ENCODE data around the gene DHRSX. TPM values are rescaled to one million over a fixed set of nuclear protein-coding genes. Genes with fewer than 3 reads are reported as not detected.

DHRSX gene
- polyA plus RNA-seq, 3 donors, result 12.9 to 33.2 (median 28.3) TPM

DNA sequence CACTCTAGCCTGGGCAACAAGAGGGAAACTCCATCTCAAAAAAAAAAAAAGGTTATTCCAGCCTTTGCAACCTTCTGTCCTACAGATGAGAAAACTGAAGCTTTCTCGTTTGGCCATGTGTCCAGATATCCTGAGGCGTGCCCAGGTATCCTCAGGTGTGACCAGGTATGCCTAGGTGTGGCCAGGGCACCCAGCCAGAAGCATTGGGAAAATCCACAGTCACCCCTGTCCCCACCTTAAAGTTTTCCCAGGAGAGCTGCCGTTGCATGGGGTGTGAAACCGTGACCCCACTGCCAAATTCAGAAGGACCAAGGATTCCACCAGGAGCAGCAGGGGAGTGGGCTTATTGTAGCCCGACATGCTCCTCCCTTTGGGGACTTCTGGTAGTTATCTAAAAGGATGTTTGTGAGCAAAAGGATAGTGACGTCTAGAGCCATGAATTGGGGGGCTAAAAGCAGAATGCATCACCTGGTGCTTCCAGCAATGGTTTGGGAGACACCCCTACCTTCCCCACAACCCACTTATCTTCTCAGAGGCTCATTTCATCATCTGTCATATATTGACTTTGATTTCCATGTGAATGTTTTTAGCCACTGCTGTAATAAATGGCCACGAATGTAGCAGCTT is 4.0 kb upstream of the DHRSX start:
- no peak overlapping the region for H3K4me3 ChIP-seq (replicated peaks in 1 of 3; ENCODE audit: low read depth in 2 of 3, low read length in 3 of 3)
- TF ChIP-seq, protein P1, sequence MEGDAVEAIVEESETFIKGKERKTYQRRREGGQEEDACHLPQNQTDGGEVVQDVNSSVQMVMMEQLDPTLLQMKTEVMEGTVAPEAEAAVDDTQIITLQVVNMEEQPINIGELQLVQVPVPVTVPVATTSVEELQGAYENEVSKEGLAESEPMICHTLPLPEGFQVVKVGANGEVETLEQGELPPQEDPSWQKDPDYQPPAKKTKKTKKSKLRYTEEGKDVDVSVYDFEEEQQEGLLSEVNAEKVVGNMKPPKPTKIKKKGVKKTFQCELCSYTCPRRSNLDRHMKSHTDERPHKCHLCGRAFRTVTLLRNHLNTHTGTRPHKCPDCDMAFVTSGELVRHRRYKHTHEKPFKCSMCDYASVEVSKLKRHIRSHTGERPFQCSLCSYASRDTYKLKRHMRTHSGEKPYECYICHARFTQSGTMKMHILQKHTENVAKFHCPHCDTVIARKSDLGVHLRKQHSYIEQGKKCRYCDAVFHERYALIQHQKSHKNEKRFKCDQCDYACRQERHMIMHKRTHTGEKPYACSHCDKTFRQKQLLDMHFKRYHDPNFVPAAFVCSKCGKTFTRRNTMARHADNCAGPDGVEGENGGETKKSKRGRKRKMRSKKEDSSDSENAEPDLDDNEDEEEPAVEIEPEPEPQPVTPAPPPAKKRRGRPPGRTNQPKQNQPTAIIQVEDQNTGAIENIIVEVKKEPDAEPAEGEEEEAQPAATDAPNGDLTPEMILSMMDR (IDR thresholded peaks at IDR 0.05), result no peak
- H3K9ac ChIP-seq (ENCODE audit: insufficient read depth, low read length, poor library complexity, severe bottlenecking), result no peak overlapping the region
- no peaks in the 10 kb centered on the region for H4K20me1 ChIP-seq (ENCODE audit: insufficient read depth, low read length)
- 91% methylated on average over 2 of the region's 7 CpGs for WGBS (ENCODE audit: insufficient coverage)
- no peak overlapping the region for H3K4me2 ChIP-seq (replicated peaks; ENCODE audit: extremely low read depth, low read length, poor library complexity, severe bottlenecking)
- no peaks in the 10 kb centered on the region for H3K36me3 ChIP-seq (replicated peaks in 1 of 2; ENCODE audit: control insufficient read depth in 1 of 2, insufficient read depth in 2 of 2, low read length in 2 of 2)
- Mint-ChIP-seq H3K36me3 (no peaks in the 10 kb centered on the region), H3K27ac (peak overlapping the region in 2 of 7 donors; percentile 11 to 77), H3K4me3 (no peak overlapping the region), H3K9me3 (peaks cover 0 to 5% (median 0%) of the 10 kb centered on the region in 7 donors), H3K27me3 (ENCODE audit: low read depth in 3 of 3) (peaks cover 5 to 6% (median 5%) of the 10 kb centered on the region in 3 donors), H3K4me1 (peaks cover 1% of the 10 kb centered on the region)
- DNase-seq, result no peak
- H3K79me2 ChIP-seq (ENCODE audit: insufficient read depth, low read length), result peaks cover 6% of the 10 kb centered on the region
- no peak overlapping the region for H3K27ac ChIP-seq (ENCODE audit: low read depth in 1 of 2, low read length in 2 of 2)
- H3K4me1 ChIP-seq (ENCODE audit: control insufficient read depth in 1 of 2, insufficient read depth in 2 of 2, low read length in 2 of 2), result peaks cover under 1 to 4% of the 10 kb centered on the region in 2 donors
- H2AFZ ChIP-seq (ENCODE audit: insufficient read depth, low read depth, low read length, poor library complexity, severe bottlenecking), result no peak overlapping the region
- no peaks in the 10 kb centered on the region for H3K27me3 ChIP-seq (ENCODE audit: control insufficient read depth in 2 of 2, insufficient read depth in 2 of 2, low read length in 2 of 2)
- intact Hi-C loops (cut with micrococcal nuclease), result no loop called here
- no peaks in the 10 kb centered on the region for H3K9me3 ChIP-seq (replicated peaks in 1 of 2; ENCODE audit: control insufficient read depth in 1 of 2, insufficient read depth in 1 of 2, low read length in 2 of 2)

DNA sequence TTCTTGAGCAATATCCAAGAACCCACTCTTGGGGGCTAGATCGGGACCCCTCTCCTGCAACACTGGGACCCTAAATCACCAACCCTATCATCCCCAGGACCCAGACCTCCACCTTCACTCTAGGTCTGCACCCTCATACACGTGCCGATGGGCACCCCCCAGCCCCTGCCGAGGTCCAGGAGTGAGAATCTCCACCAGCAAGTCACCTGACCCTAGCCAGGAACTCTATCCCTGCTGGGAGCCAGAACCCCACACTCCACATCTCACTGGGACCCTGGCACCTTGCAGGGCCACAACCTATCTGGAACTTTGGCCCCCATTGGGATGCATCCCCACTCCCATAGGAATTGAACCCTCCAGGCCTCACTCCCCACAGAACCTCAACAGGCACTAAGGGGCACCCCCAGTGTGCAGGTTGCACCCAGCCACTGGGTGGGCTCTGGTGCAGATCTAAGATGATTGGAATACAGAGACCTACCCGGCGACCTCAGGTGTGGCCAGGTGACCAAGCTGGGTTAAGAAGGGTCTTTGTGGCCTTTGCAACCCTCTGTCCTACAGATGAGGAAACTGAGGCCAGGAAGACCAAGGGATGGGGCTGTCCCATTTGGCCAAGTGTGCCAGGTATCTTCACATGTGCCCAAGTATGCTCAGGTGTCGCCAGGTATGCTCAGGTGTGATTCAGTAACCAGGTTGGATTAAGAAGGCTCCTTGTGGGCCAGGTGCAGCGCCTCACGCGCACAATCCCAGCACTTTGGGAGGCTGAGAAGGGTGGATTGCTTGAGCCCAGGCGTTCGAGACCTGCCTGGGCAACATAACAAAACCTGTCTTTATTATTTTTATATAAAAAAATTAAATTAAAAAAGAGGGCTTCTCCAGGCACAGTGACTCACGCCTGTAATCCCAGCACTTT is 3.1 kb upstream of the DHRSX start:
- TF ChIP-seq, protein P1 (IDR thresholded peaks at IDR 0.05), result no peak
- no peaks in the 10 kb centered on the region for H3K27me3 ChIP-seq (ENCODE audit: control insufficient read depth in 2 of 2, insufficient read depth in 2 of 2, low read length in 2 of 2)
- no peak overlapping the region for H2AFZ ChIP-seq (ENCODE audit: insufficient read depth, low read depth, low read length, poor library complexity, severe bottlenecking)
- H3K4me3 ChIP-seq (replicated peaks in 1 of 3; ENCODE audit: low read depth in 2 of 3, low read length in 3 of 3), result no peak overlapping the region
- H3K9ac ChIP-seq (ENCODE audit: insufficient read depth, low read length, poor library complexity, severe bottlenecking), result no peak overlapping the region
- Mint-ChIP-seq H3K4me3 (no peak overlapping the region), H3K36me3 (no peaks in the 10 kb centered on the region), H3K27me3 (ENCODE audit: low read depth in 3 of 3) (peaks cover 4 to 6% (median 5%) of the 10 kb centered on the region in 3 donors), H3K9me3 (peaks cover 0 to 5% (median 0%) of the 10 kb centered on the region in 7 donors), H3K27ac (peak overlapping the region in 1 of 7 donors; percentile 58), H3K4me1 (peaks cover 11% of the 10 kb centered on the region)
- H4K20me1 ChIP-seq (ENCODE audit: insufficient read depth, low read length), result peaks cover 1% of the 10 kb centered on the region
- peaks cover 16% of the 10 kb centered on the region for H3K79me2 ChIP-seq (ENCODE audit: insufficient read depth, low read length)
- intact Hi-C loops (cut with micrococcal nuclease), result no loop called here
- H3K36me3 ChIP-seq (replicated peaks in 1 of 2; ENCODE audit: control insufficient read depth in 1 of 2, insufficient read depth in 2 of 2, low read length in 2 of 2), result no peaks in the 10 kb centered on the region
- 100% methylated on average over 6 of the region's 13 CpGs for WGBS (ENCODE audit: insufficient coverage)
- H3K4me1 ChIP-seq (ENCODE audit: control insufficient read depth in 1 of 2, insufficient read depth in 2 of 2, low read length in 2 of 2), result peaks cover 10 to 14% of the 10 kb centered on the region in 2 donors
- H3K9me3 ChIP-seq (replicated peaks in 1 of 2; ENCODE audit: control insufficient read depth in 1 of 2, insufficient read depth in 1 of 2, low read length in 2 of 2), result no peaks in the 10 kb centered on the region
- no peak overlapping the region for H3K27ac ChIP-seq (ENCODE audit: low read depth in 1 of 2, low read length in 2 of 2)
- H3K4me2 ChIP-seq (replicated peaks; ENCODE audit: extremely low read depth, low read length, poor library complexity, severe bottlenecking), result no peak overlapping the region
- no peak for DNase-seq

All from CD14-positive monocyte (primary cell).